ENCODE results near the gene KIAA1958. TPM values are rescaled to one million over a fixed set of nuclear protein-coding genes. Genes with fewer than 3 reads are reported as not detected.

KIAA1958 gene
- total and polyA plus RNA-seq, 2 of the 8 experiments (the other 6 are each of a cell fraction or from before 2014, with no cell fraction given): 11.4 to 43.8 TPM

DNA sequence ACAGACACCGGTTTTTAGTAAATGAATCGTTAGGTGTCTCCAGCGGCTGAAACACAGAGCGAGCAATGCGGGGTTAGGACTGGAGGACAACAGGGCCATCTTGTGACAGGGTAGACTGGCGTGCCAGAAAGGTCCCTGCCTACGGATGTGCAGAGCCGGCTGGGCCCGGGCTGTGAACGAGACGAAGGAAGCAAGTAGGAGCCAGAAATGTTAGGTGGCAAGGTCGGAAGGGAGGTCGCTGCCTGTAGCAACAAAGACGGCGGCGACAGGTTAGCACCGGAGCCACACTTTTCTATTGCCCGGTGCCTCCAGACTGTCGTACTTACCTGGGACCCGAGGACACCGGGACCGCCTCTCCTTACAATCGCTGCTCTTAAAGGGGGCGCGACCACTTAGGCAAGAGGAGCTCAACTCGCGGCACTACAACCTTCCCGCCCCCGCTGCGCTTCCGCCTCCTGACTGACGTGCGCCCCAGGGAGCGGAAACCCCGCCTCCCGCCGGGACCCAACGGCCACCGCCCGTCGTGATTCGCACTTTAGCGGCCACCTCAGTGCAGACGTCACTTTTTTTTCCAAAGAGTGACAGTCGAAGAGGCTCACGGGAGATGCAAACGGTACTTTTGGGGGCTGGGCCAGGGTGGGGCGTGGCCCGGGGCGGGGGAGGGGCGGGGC, 231.2 kb downstream of the KIAA1958 start, which contains the start of gene INIP (continued):
- TF ChIP-seq CHD2 (IDR thresholded peaks at IDR 0.05; ENCODE audit: low read length) (no peak), CHD1 (IDR thresholded peaks at IDR 0.05; ENCODE audit: low read depth, low read length) (no peak), PHF8 (conservative IDR thresholded peaks at IDR 0.05; ENCODE audit: low read depth, low read length) (peak; percentile 73), CTCF (IDR thresholded peaks at IDR 0.05; ENCODE audit: control extremely low read depth in 1 of 3, insufficient read depth in 1 of 3, low read depth in 1 of 3, low read length in 3 of 3) (peak in 1 of 3 experiments; percentile 5; a peak in 2 of 4 replicates), KDM1A (IDR thresholded peaks at IDR 0.05; ENCODE audit: borderline replicate concordance, low read length) (no peak), CBX5 (IDR thresholded peaks at IDR 0.05; ENCODE audit: low read depth, low read length) (no peak), EZH2 (IDR thresholded peaks at IDR 0.05; ENCODE audit: low read depth, low read length, severe bottlenecking) (no peak), KDM4A (IDR thresholded peaks at IDR 0.05; ENCODE audit: low read depth, low read length, severe bottlenecking) (no peak), SUZ12 (IDR thresholded peaks at IDR 0.05; ENCODE audit: low read length) (no peak), ASH2L (IDR thresholded peaks at IDR 0.05; ENCODE audit: low read length) (peak; percentile 94), FOSL1 (IDR thresholded peaks at IDR 0.05; ENCODE audit: insufficient read depth, low read depth, low read length) (no peak), TAF7 (optimal IDR thresholded peaks at IDR 0.05; ENCODE audit: borderline replicate concordance, low read depth, low read length) (no peak), CTBP2 (IDR thresholded peaks at IDR 0.05; ENCODE audit: borderline replicate concordance, insufficient read depth, insufficient read length, low read length) (no peak), BACH1 (IDR thresholded peaks at IDR 0.05; ENCODE audit: low read length) (no peak), TBP (IDR thresholded peaks at IDR 0.05; ENCODE audit: low read depth, low read length) (peak; percentile 60), E2F6 (IDR thresholded peaks at IDR 0.05) (peak; percentile 68; the same call in 1 of the 2 replicates), CBX8 (IDR thresholded peaks at IDR 0.05; ENCODE audit: borderline replicate concordance, low read depth, low read length) (no peak), RBBP5 (IDR thresholded peaks at IDR 0.05; ENCODE audit: borderline replicate concordance, low read depth, low read length) (peak; percentile 66; the same call in 1 of the 2 replicates)
- TF ChIP-seq, protein P1, sequence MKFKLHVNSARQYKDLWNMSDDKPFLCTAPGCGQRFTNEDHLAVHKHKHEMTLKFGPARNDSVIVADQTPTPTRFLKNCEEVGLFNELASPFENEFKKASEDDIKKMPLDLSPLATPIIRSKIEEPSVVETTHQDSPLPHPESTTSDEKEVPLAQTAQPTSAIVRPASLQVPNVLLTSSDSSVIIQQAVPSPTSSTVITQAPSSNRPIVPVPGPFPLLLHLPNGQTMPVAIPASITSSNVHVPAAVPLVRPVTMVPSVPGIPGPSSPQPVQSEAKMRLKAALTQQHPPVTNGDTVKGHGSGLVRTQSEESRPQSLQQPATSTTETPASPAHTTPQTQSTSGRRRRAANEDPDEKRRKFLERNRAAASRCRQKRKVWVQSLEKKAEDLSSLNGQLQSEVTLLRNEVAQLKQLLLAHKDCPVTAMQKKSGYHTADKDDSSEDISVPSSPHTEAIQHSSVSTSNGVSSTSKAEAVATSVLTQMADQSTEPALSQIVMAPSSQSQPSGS (IDR thresholded peaks at IDR 0.05; ENCODE audit: low read length): peak; percentile 93

Measured in H1 (cell line).